ENCODE measurements around the gene MTERF1. TPM values are rescaled to one million over a fixed set of nuclear protein-coding genes. Genes with fewer than 3 reads are reported as not detected.
"Not testable (repeated sequence)": the region's sequence is repeated elsewhere in the genome, so short reads cannot be mapped to it uniquely, and the experiment has no call there.

The MTERF1 gene, protein sequence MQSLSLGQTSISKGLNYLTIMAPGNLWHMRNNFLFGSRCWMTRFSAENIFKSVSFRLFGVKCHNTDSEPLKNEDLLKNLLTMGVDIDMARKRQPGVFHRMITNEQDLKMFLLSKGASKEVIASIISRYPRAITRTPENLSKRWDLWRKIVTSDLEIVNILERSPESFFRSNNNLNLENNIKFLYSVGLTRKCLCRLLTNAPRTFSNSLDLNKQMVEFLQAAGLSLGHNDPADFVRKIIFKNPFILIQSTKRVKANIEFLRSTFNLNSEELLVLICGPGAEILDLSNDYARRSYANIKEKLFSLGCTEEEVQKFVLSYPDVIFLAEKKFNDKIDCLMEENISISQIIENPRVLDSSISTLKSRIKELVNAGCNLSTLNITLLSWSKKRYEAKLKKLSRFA
- 18.4 and 20.3 TPM in 2 replicates for total RNA-seq

DNA sequence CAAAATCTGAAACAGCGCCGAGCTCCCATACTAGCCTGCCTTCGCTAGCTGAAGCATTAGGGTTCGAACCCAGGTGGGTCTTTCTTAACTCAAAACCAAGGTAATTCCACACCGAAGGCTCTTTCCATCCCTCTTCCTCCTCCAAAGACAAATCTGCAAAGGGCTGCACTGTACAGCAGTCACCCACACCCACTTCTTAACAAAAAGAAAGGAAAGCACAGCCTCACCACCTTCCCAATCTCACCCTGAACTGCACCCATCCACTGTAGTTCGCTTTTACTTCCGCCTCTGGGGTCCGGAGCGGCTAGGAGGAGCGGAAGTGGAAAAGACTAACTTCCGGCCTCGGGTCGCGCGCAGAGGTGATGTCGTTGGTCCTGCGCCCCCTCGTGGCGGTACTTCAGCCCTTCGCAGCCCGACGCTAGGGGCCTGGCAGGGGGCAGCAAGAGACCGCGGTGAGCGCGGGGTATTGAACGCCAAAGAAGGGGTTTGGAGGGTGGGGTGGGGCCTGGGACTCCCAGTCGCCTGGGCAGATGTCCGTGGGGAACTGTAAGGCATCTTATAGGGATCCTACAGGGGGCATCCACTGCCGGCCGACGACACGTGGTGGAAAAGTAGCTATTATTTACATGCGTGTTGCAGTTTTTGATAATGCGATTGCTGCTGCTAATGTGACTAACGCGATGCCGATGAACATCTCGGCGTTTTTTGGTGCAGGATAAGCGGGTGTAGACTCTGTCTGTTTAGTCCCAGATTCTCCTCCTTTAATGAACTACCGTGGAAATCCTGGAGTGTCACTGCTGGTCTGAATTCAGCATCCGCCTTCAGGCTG lies at the start of gene MTERF1:
Gene MTERF1, minus strand, starts transcription at position 290 of the 829 bp plus-strand sequence. CDS start 619 bp downstream, outside the sequence.
- intact Hi-C loops (cut with micrococcal nuclease): loop anchor here (1.0 to 5.0 kb wide), 16 partner anchors 33 to 1533 kb away; partner anchors contain the start of genes AKAP9, ANKIB1, CYP51A1 and FAM133B

DNA sequence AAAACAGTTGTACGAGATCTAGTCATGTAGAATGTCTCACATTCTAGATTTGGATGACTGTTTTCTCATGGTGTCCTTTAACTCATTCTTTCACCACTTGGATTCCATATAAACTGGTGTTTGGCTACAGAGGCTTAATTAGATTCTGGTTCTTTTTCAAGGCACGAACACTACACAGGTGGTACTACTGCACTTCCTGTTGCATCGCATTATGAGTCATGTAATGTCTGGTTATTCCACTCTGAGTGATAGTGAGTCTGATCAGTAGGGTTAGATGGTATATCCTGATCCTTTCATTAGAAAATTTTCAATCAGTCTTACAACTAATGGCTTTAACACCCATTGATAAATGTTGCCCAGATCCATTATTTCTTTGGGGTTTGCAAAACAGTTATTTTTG lies 49.0 kb upstream of the MTERF1 start:
- intact Hi-C loops (cut with micrococcal nuclease): no loop called here

DNA sequence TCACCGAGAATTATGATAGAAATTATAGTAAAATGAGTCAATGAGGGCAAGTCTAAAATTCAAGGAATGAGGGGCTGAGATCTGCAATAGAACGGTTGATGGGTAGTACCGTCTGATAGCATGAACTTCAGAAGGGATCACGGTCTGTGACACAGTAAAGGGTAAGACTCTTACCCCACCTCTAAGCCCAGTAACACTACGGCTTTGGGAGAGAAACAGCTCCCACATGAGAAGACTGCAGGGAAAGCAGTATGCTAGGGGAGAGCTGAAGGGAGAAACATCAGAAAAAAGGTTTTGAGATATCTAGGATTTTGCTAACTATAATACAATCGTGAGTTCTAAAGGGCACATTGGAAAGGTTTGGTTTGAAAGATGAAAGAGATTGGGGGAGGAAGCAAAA lies 47.4 kb upstream of the MTERF1 start:
- intact Hi-C loops (cut with micrococcal nuclease): no loop called here

DNA sequence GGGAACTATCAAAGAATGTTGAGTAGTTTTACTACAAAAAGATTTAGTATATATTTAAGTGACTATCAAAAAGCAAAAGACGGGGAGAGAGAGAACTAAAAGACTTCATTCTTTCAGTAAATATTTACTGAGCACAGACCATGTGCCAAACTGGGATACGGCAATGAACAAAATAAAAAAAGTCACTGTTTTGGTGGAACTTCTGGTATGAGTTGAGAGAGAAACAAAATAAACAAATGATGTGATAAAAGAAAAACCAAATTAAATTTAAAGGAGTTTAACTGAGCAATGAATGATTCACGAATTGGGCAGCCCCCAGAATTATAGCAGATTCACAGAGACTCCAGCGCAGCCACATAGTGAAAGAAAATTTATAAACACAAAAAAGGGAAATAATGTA lies 42.4 kb upstream of the MTERF1 start:
- intact Hi-C loops (cut with micrococcal nuclease): no loop called here

DNA sequence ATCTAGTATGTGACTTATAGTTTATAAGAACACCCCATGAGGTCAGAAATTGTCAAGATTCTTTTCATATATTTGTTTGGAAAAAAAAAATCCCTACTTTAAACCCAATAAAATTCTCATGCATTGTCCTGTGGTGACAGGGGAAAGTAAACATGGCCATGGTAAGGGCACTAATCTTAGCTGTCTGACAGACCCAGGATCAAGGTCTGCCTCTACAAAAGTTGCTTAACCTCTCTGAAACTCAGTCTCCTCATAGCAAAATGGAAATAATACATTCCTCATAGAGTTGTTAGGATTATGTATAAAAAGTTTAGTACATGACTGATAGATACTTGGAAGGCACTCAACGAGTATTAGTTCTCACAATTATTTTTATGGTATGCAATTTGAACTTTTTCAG lies 37.9 kb upstream of the MTERF1 start:
- intact Hi-C loops (cut with micrococcal nuclease): no loop called here

DNA sequence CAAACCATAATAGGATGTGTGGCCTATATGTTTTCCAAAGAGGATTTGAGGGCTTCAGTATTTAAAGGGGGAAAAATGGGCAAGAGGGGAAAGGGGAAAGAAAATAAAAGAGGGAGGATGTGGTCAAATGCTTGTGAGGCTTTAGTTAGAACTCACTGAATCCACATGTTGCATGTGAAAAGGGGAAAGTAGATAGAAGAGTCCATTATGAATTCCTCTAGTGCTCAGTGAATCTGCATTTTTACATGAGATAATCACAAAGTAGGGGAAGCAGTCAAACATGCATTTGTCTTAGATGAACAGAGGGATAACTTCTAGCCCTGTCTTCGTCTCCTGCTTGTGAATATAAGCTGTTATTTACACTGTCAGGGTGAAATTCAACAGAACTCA lies 35.5 kb upstream of the MTERF1 start:
- intact Hi-C loops (cut with micrococcal nuclease): no loop called here

DNA sequence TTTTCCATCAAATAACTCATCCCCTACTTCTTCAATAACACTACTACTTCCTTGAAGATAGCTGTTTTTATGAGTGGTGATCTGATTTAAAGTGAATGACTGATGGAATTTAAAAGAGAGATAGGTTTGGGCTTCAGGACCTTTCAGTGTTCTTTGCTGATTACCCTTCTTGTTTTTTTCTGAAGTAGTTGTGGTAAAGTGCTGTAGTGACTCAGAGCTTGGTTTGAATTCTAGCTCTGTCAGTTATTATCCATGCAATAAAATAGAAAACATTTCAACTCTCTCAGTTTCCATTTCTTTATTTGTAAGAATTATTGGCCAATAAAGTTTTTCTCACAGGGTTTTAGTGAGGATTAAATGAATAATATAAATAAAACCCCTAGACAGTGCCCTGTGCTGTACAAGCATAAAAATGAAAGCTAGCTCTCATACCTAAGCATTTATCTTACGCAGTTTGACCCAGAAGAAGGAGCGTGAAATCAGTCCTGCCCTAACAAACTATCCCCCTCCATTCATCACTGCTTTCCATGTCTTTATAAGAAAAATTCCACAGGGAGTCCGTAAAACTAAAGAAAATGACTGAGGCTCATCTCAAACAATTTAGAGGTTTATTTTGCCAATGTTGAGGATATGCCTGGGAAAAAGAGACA lies 35.0 kb upstream of the MTERF1 start:
- intact Hi-C loops (cut with micrococcal nuclease): no loop called here

DNA sequence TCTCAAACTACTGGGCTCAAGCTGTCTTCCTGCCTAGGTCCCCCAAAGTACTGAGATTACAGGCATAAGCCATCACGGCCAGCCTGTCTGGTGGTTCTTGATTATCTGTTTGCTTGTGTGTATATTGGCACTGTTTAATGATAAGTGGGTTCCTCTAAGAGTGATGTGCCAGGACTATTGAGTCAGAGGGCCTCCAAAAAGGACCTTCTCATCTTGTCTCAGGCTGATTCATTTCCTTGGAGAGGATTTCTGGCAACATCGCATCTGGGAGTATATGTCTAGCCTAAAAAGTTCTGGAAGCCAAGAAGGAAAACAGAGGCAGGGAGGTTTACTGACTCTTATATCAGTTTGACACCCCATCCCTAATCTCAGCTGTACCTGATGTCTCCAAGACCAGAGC lies 33.1 kb upstream of the MTERF1 start:
- intact Hi-C loops (cut with micrococcal nuclease): loop anchor here (1.0 kb wide), 1 partner anchor 33 kb away; the partner anchor contains the start of gene MTERF1

DNA sequence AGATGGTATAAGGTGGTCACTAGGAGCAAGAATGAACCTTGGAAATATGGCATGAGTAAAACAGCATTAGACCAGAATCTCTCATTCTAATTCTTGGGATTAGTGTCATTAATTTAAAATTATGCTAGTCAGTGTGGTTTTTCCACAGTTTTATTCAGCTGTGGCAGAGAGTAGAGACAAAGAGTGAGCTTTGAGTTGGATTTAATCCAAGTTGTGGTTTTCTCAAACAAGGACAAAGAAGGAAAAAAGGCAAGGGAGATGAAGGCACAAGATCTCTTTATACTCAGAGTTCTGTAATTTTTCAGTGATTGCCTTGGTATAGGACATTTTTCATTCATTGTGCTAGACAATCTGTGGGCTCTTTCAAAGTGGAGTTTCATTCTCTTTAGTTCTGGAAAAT lies 32.0 kb upstream of the MTERF1 start:
- intact Hi-C loops (cut with micrococcal nuclease): no loop called here

DNA sequence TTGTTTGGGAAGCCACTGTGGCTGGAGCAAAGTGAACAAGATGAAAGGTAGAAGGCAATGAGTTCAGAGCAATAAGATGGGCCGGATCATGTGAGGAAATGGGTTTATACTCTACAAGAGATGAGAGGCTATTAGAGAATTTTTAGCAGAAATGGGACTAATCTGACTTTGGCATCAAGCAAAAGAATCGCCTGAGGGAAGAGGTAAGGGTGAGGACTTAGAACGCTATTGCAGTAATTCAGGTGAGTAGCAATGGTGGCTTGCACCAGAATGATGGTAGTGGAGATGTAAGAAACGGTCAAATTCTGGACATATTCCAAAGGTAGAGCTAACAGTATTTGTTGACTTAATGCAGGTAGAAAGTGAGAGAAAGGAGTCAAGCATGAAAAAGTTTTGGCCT lies 30.6 kb upstream of the MTERF1 start:
- intact Hi-C loops (cut with micrococcal nuclease): no loop called here

DNA sequence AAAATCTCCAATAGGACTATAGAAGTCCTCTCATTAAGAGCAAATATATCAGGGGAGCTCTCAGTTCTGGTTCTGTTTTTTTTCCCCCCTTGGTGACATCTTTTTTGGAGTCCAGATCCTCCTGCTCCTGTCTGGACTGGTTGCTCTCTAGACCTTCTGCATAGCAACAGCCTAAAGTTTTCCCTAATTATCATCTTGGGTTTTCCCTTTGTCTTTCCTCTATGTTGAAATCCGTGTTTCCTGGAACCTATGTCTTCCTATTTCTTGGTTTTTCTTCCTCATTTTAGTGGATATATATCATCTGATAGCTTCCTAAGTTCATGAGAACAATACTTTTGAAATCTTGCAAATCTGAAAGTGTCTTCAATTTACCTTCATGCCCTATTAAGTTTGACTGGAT lies 29.7 kb upstream of the MTERF1 start:
- intact Hi-C loops (cut with micrococcal nuclease): no loop called here

DNA sequence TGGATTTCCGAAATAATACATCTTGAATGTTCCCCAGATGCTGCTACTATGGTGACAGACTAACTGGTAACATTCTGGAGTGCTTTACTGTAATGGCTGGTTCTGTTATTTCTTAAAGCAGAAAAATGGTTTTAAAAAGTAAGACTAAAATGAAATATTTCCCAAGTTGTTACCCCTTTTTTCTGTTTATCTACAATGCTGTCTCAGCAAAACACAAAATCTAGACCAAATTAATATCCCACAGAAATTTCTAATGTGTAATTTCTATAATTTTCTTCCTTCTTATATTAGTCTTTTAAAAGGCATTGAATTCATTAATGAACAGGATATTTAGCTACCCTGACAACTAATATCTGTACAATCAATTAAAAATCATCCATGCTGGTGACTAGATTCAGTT lies 19.1 kb upstream of the MTERF1 start:
- intact Hi-C loops (cut with micrococcal nuclease): no loop called here

DNA sequence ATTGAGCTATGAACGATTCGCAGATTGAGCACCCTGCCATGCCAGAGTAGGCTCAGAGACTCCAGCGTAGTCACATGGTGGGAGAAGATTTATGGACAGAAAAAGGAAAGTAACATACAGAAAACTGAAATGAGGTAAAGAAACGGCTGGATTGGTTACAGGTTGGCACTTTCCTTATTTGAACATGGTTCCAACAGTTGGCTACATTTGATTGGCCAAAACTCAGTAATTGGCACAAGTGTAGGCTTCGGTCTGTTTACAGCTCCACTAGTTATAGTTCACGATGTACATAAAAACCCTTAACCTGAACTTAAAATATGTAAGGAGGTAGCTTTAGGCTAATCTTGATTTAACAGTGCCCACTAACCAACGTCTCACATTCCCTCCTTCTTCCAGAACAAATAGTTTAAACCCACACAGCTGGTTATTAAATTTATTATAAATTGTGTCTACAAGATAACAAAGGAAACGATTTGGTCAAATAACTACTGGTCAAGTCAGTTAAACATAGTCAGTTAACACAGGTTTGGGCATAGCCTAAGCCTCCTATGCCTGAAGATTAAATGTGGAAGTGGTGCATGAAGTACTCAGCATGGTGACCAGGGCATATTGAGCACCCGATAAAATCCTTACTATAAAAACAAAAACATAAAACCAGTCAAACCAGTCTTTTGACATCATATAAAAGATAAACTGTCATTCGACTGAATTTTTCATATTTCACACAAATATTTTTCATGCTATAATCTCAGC lies 17.9 kb upstream of the MTERF1 start:
- intact Hi-C loops (cut with micrococcal nuclease): no loop called here

DNA sequence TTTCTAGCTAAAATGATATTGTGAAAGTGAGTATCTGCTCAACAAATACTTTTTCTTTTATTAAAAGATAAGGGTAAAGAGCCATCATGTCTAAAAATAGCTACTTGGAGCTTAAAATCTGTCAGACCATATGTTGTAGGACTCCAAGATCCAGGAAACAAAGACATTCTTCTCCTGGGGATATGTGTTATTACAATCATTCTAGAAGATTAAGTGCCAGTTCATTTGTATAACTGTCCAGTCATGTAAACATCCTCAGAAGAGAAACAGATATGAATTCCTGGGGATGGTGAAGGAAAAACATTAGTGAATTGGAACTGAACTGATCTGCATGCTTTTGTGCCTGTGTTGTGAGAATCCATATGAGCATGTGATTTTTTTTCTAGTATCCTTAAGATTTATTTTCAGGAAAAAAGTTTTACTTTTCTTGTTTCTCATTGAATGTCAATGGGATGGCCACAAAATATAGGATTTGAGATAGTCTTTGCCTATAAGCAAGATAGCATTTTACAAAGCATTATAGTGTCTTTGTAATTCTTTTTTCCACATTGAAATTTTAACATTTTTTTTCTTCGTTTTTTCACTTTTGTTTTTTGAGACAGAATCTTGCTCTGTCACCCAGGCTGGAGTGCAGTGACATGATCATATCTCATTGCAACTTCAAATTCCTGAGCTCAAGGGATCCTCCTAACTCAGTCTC lies 14.4 kb upstream of the MTERF1 start:
- intact Hi-C loops (cut with micrococcal nuclease): no loop called here

DNA sequence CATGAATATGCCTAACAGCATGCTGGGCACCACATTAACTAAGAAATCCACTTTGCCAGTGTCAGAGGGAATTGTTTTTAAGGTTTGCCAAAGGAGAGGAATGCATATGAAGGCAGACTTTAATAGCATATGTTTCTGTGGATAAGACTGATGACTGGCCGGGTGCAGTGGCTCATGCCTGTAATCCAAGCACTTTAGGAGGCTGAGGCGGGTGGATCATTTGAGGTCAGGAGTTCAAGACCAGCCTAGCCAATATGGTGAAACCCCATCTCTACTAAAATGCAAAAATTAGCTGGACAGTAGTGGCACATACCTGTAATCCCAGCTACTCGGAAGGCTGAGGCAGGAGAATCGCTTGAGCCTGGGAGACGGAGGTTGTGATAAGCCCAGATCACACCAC lies 13.2 kb upstream of the MTERF1 start:
- intact Hi-C loops (cut with micrococcal nuclease): not testable (repeated sequence)

DNA sequence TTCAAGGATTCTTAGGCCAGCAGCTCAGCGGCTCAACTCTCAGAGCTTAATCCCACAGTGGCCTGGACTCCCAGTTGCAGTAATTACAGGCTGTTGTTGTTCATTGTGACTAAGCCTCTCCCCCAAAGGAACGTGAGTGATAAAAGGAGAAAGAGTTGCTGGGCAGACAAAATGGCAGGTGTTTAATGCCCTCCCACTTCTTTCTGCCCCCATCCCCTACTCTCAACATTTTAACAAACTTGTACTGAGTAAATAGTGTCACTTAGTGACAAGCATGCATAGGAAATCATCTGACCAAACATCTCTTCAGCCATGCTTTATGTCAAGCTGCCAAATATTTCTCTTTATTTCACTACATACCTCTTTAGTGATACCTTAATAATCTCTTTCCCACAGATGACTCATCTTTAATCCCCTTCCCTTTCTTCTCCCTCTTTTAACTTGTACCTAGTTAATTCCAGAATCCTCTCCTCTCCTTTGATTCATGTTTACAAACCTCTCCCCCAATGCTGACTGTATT lies 12.4 kb upstream of the MTERF1 start:
- intact Hi-C loops (cut with micrococcal nuclease): no loop called here

DNA sequence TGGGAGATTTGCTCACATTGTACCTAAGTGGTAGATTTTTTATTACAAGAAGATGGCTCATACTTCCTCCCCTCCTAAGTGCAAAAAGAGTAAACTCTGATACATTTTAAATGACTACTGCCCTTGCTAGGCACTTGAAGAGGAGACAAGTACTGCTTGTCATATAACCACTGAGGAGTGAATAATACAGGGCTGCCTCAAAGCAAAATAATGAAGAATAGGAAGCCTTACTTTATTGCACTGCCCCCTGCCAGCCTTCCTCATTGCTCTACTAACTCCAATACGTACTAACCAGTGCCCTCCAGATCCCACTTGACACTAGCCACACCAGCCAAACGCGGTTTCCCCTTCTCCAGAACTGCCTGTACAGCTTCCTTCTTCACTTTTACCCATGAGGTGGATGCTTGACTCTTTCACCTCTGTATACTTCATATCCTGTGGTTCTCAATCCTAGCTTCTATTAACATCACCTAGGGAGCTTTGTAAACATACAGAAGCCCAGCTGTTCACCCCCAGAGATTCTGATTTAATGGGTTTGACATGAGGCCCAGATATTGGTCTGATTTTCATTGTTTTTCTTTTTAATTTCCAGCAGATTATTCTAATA lies 11.7 kb upstream of the MTERF1 start:
- intact Hi-C loops (cut with micrococcal nuclease): no loop called here

DNA sequence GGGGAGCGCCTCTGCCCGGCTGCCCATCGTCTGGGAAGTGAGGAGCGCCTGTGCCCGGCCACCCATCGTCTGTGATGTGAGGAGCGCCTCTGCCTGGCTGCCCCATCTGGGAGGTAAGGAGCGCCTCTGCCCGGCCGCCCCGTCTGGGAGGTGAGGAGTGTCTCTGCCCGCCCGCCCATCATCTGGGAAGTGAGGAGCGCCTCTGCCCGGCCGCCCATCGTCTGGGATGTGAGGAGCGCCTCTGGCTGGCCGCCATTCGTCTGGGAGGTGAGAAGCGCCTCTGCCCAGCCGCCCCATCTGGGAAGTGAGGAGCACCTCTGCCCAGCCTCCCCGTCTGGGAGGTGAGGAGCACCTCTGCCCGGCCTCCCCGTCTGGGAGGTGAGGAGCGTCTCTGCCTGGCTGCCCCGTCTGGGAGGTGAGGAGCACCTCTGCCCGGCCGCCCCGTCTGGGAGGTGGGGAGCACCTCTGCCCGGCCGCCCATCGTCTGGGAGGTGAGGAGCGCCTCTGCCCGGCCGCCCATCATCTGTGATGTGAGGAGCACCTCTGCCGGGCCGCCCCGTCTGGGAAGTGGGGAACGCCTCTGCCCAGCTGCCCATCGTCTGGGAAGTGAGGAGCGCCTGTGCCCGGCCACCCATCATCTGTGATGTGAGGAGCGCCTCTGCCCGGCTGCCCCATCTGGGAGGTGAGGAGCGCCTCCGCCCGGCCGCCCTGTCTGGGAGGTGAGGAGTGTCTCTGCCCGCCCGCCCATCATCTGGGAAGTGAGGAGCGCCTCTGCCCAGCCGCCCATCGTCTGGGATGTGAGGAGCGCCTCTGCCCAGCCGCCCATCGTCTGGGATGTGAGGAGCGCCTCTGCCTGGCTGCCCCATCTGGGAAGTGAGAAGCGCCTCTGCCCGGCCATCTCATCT lies 8.0 kb upstream of the MTERF1 start:
- intact Hi-C loops (cut with micrococcal nuclease): not testable (repeated sequence)

Measured in T-helper 1 cell treated with Interleukin-12 subunit alpha and Interleukin-12 subunit beta and Interleukin-4 antibody, amounts not matched to agents 30 ng/mL and 1 ng/mL, for 36 hours (primary cell).